GM12864 (cell line): Measurements from ENCODE around the gene ACTR2.
A peak's percentile ranks its signal among the peaks of the same experiment; 100 is the strongest.

Experiments used
- DNase-seq: peaks from one replicate; pipeline ENCODE4 v3.0.0-alpha.2; 2011; ENCODE audit warnings: low read depth
- H3K4me3 ChIP-seq: 2 replicates; pipeline ENCODE4 v1.5.1; 2011; ENCODE audit warnings: mild to moderate bottlenecking, low read depth, low read length, control low read depth
- TF ChIP-seq, protein P1 (sequence below): IDR thresholded peaks from 2 replicates; pipeline ENCODE4 v1.5.1; 2011; ENCODE audit warnings: low read depth, mild to moderate bottlenecking, moderate library complexity, low read length, control low read depth, inconsistent platforms; ENCODE audit errors: missing control alignments

Gene ACTR2

DNA sequence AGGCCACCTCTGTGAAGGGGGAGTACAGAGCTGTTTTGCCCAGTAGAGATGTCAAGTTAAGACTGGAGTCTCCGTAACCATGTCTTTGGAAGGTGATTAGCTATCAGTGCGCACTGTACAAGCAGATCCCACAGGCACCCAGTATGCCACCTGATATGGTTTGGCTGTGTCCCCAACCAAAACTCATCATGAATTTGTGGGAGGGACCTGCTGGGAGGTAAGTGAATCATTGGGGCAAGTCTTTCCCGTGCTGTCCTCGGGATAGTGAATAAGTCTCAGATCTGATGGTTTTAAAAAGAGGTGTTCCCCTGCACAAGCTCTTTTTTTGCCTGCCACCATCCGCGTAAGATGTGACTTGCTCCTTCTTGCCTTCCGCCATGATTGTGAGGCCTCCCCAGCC is 90.2 kb downstream of the ACTR2 start:
- no peak overlapping the region for H3K4me3 ChIP-seq
- no peak for DNase-seq
- TF ChIP-seq, protein P1, sequence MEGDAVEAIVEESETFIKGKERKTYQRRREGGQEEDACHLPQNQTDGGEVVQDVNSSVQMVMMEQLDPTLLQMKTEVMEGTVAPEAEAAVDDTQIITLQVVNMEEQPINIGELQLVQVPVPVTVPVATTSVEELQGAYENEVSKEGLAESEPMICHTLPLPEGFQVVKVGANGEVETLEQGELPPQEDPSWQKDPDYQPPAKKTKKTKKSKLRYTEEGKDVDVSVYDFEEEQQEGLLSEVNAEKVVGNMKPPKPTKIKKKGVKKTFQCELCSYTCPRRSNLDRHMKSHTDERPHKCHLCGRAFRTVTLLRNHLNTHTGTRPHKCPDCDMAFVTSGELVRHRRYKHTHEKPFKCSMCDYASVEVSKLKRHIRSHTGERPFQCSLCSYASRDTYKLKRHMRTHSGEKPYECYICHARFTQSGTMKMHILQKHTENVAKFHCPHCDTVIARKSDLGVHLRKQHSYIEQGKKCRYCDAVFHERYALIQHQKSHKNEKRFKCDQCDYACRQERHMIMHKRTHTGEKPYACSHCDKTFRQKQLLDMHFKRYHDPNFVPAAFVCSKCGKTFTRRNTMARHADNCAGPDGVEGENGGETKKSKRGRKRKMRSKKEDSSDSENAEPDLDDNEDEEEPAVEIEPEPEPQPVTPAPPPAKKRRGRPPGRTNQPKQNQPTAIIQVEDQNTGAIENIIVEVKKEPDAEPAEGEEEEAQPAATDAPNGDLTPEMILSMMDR: no peak

DNA sequence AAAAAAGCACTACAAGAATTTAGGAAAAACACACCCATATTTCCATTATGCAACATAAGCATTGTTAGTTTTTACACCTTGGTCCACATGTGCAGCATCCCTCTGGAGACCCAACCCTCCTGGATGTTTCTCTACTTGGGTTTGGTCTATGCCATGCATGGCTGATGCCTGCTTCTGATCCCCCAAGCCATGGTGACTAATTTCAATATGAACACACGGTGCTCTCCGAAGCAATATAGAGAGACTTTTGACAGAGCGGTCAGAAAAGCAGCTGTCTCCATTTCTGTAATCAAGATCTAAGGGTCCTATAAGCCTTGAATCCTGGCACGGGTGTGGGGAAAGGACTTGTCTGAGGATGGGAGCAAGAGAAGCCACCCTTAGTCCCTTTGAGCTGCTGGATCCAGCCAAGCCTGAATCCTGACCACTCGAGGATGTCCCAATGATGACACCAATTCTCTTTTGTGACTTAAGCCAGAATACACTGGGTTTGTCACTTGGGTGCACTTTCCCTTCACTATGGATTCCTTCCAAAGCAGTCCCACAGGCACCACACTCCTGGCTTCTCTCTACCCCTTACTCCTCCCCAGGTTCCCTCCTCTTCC is 91.5 kb downstream of the ACTR2 start:
- no peak for DNase-seq
- TF ChIP-seq, protein P1: no peak
- H3K4me3 ChIP-seq: no peak overlapping the region

DNA sequence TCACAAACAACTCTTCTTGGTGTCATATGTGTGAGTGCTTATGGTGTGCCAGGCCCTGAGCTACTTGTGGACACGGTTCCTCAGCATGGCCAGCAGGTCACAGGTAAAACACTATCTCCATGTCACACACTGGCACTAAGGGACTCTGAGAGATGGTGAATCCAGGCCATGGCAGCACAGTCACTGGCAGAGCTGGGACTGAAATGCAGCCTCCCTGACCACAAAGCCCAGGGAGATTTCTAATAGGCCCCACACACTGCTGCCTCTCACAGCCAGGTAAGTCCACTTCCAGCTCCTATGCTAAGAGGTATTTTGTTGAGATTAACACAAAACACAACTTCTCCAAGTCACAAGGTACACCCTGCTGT is 92.0 kb downstream of the ACTR2 start:
- TF ChIP-seq, protein P1: no peak
- DNase-seq: no peak

DNA sequence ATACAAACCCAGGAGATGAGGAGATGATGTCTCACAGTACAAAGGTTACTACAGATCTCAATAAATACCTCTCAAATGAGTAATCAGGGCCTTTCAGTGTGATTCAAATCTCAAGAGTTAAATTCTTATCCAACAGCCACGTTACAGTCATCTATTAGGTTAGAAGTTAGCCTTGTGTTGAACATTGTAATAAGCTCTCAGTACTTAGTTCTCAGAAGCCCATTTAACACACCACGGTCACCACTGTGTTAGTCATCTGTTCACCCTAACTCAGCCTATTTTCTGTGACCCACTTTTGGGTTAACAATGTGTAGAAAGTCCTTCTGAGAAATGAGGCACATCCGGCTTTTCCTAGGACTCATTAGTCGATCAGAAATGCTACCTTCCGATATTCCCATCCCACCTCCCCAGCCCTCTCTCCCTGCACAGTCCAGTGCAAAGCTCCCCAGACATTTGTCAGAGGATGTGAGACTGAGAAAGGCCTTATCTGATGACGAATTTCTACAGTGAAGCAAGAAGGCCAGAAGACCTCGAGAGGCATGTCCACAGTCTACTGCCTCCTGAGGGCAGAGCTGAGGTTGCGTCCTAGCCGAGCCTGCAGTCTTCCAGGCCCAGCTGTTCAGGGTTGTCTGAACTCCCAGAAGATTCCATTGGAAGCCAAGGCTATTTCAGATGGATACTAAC is 92.6 kb downstream of the ACTR2 start:
- no peak overlapping the region for H3K4me3 ChIP-seq
- TF ChIP-seq, protein P1: peak; percentile 66
- no peak for DNase-seq

More for the DNA sequence above, 92.0 kb downstream of the ACTR2 start:
- no peak overlapping the region for H3K4me3 ChIP-seq
